ENCODE measurements around the gene RCSD1.

- TF ChIP-seq POLR2A (IDR thresholded peaks at IDR 0.05) (no peak), POLR2AphosphoS5 (IDR thresholded peaks at IDR 0.05) (no peak)
- TF ChIP-seq, protein P1, sequence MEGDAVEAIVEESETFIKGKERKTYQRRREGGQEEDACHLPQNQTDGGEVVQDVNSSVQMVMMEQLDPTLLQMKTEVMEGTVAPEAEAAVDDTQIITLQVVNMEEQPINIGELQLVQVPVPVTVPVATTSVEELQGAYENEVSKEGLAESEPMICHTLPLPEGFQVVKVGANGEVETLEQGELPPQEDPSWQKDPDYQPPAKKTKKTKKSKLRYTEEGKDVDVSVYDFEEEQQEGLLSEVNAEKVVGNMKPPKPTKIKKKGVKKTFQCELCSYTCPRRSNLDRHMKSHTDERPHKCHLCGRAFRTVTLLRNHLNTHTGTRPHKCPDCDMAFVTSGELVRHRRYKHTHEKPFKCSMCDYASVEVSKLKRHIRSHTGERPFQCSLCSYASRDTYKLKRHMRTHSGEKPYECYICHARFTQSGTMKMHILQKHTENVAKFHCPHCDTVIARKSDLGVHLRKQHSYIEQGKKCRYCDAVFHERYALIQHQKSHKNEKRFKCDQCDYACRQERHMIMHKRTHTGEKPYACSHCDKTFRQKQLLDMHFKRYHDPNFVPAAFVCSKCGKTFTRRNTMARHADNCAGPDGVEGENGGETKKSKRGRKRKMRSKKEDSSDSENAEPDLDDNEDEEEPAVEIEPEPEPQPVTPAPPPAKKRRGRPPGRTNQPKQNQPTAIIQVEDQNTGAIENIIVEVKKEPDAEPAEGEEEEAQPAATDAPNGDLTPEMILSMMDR (IDR thresholded peaks at IDR 0.05) = no peak
Measured at GRCh38 chr1:167634435-167634834, 4.4 kb downstream of the RCSD1 start.

Data from prostate gland (tissue), 2 donors.